HG02943 (cell line): ENCODE results near the gene CENPX.

Source experiments
- ATAC-seq: cut with Tn5 transposase; IDR thresholded peaks from one replicate; pipeline ENCODE4 v1.9.1; 2021; ENCODE audit warnings: mild to moderate bottlenecking, low read depth, moderate library complexity; ENCODE audit not compliant: unreplicated experiment

Gene CENPX

GRCh38 chr17:82028246-82028645 lies 5.6 kb upstream of the CENPX start:
- no peak for ATAC-seq

- no peak for ATAC-seq
Measured at GRCh38 chr17:82025401-82026107, 2.9 kb upstream of the CENPX start.

- ATAC-seq: no peak
Measured at GRCh38 chr17:82024859-82025258, 2.2 kb upstream of the CENPX start.

- no peak for ATAC-seq
Measured at GRCh38 chr17:82023447-82024241, 966 bp upstream of the CENPX start.

GRCh38 chr17:82022981-82023446 lies 336 bp upstream of the CENPX start, which contains the start of gene LRRC45:
TSS of gene LRRC45 (plus strand) at chr17:82023305. CDS start at chr17:82023644, 339 bp downstream.
- ATAC-seq: peak; percentile 84

- no peak for ATAC-seq
Measured at GRCh38 chr17:82021900-82022309, 773 bp downstream of the CENPX start.

GRCh38 chr17:82021107-82021899 lies 1.4 kb downstream of the CENPX start:
- no peak for ATAC-seq

- no peak for ATAC-seq
Measured at GRCh38 chr17:82020572-82021106, 2.0 kb downstream of the CENPX start.

- no peak for ATAC-seq
Measured at GRCh38 chr17:82019690-82020571, 2.7 kb downstream of the CENPX start.

- no peak for ATAC-seq
Measured at GRCh38 chr17:82018989-82019689, 3.5 kb downstream of the CENPX start.

GRCh38 chr17:82018152-82018988 lies 4.3 kb downstream of the CENPX start:
- no peak for ATAC-seq

GRCh38 chr17:82017612-82018151 lies 5.0 kb downstream of the CENPX start:
- ATAC-seq: no peak

- ATAC-seq: no peak
Measured at GRCh38 chr17:82016875-82017459, 5.7 kb downstream of the CENPX start.

GRCh38 chr17:82016061-82016874 lies 6.4 kb downstream of the CENPX start:
- ATAC-seq: no peak

- no peak for ATAC-seq
Measured at GRCh38 chr17:82015311-82015971, 7.2 kb downstream of the CENPX start.

- no peak for ATAC-seq
Measured at GRCh38 chr17:82014971-82015310, 7.7 kb downstream of the CENPX start.
